Measurements from ENCODE around the gene CNTNAP5.
"Not testable (repeated sequence)": the region's sequence is repeated elsewhere in the genome, so short reads cannot be mapped to it uniquely, and the experiment has no call there.

The CNTNAP5 gene

GRCh38 chr2:124382067-124382618 lies 357.1 kb downstream of the CNTNAP5 start:
- no peak overlapping the region for H3K4me3 ChIP-seq (ENCODE audit: low read depth, low read length)
- TF ChIP-seq CTCF (IDR thresholded peaks at IDR 0.05; ENCODE audit: low read depth, low read length): no peak

GRCh38 chr2:124395961-124396360 lies 370.9 kb downstream of the CNTNAP5 start:
- H3K4me3 ChIP-seq (ENCODE audit: low read depth, low read length): no peak overlapping the region
- TF ChIP-seq CTCF (IDR thresholded peaks at IDR 0.05; ENCODE audit: low read depth, low read length): no peak

- TF ChIP-seq CTCF (IDR thresholded peaks at IDR 0.05; ENCODE audit: low read depth, low read length): no peak
- H3K4me3 ChIP-seq (ENCODE audit: low read depth, low read length): no peak overlapping the region
These were observed 377.2 kb downstream of the CNTNAP5 start for GRCh38 chr2:124402274-124402673.

- not testable (repeated sequence) for H3K4me3 ChIP-seq (ENCODE audit: low read depth, low read length)
These were observed 382.9 kb downstream of the CNTNAP5 start for GRCh38 chr2:124407836-124408534.

- TF ChIP-seq CTCF (IDR thresholded peaks at IDR 0.05; ENCODE audit: low read depth, low read length): no peak
- H3K4me3 ChIP-seq (ENCODE audit: low read depth, low read length): no peak overlapping the region
These were observed 399.0 kb downstream of the CNTNAP5 start for GRCh38 chr2:124424074-124424473.

- TF ChIP-seq CTCF (IDR thresholded peaks at IDR 0.05; ENCODE audit: low read depth, low read length): no peak
- no peak overlapping the region for H3K4me3 ChIP-seq (ENCODE audit: low read depth, low read length)
These were observed 401.0 kb downstream of the CNTNAP5 start for GRCh38 chr2:124426122-124426521.

GRCh38 chr2:124426625-124427024 lies 401.5 kb downstream of the CNTNAP5 start:
- TF ChIP-seq CTCF (IDR thresholded peaks at IDR 0.05; ENCODE audit: low read depth, low read length): no peak
- no peak overlapping the region for H3K4me3 ChIP-seq (ENCODE audit: low read depth, low read length)

- TF ChIP-seq CTCF (IDR thresholded peaks at IDR 0.05; ENCODE audit: low read depth, low read length): no peak
- no peak overlapping the region for H3K4me3 ChIP-seq (ENCODE audit: low read depth, low read length)
These were observed 412.7 kb downstream of the CNTNAP5 start for GRCh38 chr2:124437811-124438210.
